GM23338 (cell line): ENCODE results near the gene CLEC11A. TPM values are rescaled to one million over a fixed set of nuclear protein-coding genes. Genes with fewer than 3 reads are reported as not detected.

Source experiments
- ATAC-seq: fragments of 200-7000 bp; cut with Tn5 transposase; 3 replicates; pipeline ENCODE4 v1.9.1; 2020
- DNase-seq: peaks from one replicate; pipeline ENCODE4 v3.0.0-alpha.2; 2015; ENCODE audit warnings: low spot score
- H2AFZ ChIP-seq: fragments of 200-600 bp; sonication (generic); 2 replicates; pipeline ENCODE4 v1.8.0; 2016; ENCODE audit warnings: antibody characterized with exemption, mild to moderate bottlenecking, moderate library complexity
- H3F3A ChIP-seq: fragments of 200-600 bp; sonication (generic); replicated peaks from 2 replicates; pipeline ENCODE4 v1.8.0; 2017; ENCODE audit warnings: antibody characterized with exemption, mixed run types, low read depth
- H3K27ac ChIP-seq: fragments of 200-600 bp; sonication (generic); 2 replicates; pipeline ENCODE4 v1.6.1; 2016; ENCODE audit warnings: low read depth
- H3K27me3 ChIP-seq: fragments of 200-600 bp; sonication (generic); 2 replicates; pipeline ENCODE4 v1.8.0; 2016; ENCODE audit warnings: mild to moderate bottlenecking, mixed run types, moderate library complexity; ENCODE audit not compliant: insufficient read depth
- H3K36me3 ChIP-seq: fragments of 200-600 bp; sonication (generic); 2 replicates; pipeline ENCODE4 v1.8.0; 2016; ENCODE audit warnings: mild to moderate bottlenecking; ENCODE audit not compliant: insufficient read depth
- H3K4me1 ChIP-seq: fragments of 200-600 bp; sonication (generic); 2 replicates; pipeline ENCODE4 v1.8.0; 2016; ENCODE audit warnings: mild to moderate bottlenecking, moderate library complexity; ENCODE audit not compliant: insufficient read depth
- H3K4me2 ChIP-seq: fragments of 200-600 bp; sonication (generic); 2 replicates; pipeline ENCODE4 v1.7.1; 2017; ENCODE audit warnings: mixed run types
- H3K4me3 ChIP-seq: fragments of 200-600 bp; sonication (generic); 2 replicates; pipeline ENCODE4 v1.6.1; 2016; ENCODE audit warnings: mixed run types
- H3K79me2 ChIP-seq: fragments of 200-600 bp; sonication (generic); replicated peaks from 2 replicates; pipeline ENCODE4 v1.8.0; 2017; ENCODE audit warnings: mild to moderate bottlenecking; ENCODE audit not compliant: insufficient read depth
- H3K9me2 ChIP-seq: fragments of 200-600 bp; sonication (generic); 2 replicates; pipeline ENCODE4 v1.8.0; 2017; ENCODE audit not compliant: insufficient read depth
- H4K20me1 ChIP-seq: fragments of 200-600 bp; sonication (generic); replicated peaks from 2 replicates; pipeline ENCODE4 v1.8.0; 2017; ENCODE audit warnings: mild to moderate bottlenecking; ENCODE audit not compliant: insufficient read depth
- H3K27ac Mint-ChIP-seq: 2 replicates; pipeline ENCODE4 v1.8.0; 2020; ENCODE audit warnings: inconsistent platforms, mild to moderate bottlenecking, moderate library complexity, mixed read lengths
- H3K27me3 Mint-ChIP-seq: 3 replicates; pipeline ENCODE4 v1.8.0; 2022; ENCODE audit warnings: low read depth, mild to moderate bottlenecking, moderate library complexity, mixed read lengths, inconsistent platforms; ENCODE audit not compliant: insufficient read depth, poor library complexity
- H3K36me3 Mint-ChIP-seq: 3 replicates; pipeline ENCODE4 v1.8.0; 2021; ENCODE audit warnings: low read depth, mild to moderate bottlenecking, inconsistent platforms, moderate library complexity, mixed read lengths
- H3K4me1 Mint-ChIP-seq: 3 replicates; pipeline ENCODE4 v1.8.0; 2020; ENCODE audit warnings: mild to moderate bottlenecking, inconsistent platforms, mixed read lengths
- H3K4me3 Mint-ChIP-seq: 3 replicates; pipeline ENCODE4 v1.8.0; 2021; ENCODE audit warnings: moderate library complexity, mild to moderate bottlenecking, inconsistent platforms, mixed read lengths
- H3K9me3 Mint-ChIP-seq: 3 replicates; pipeline ENCODE4 v1.8.0; 2020; ENCODE audit warnings: moderate library complexity, mild to moderate bottlenecking, inconsistent platforms, mixed read lengths
- CREB1 ChIP-seq: fragments of 250-450 bp; sonication (Bioruptor Pico); IDR thresholded peaks from 2 replicates; pipeline ENCODE4 v1.5.0; 2020; ENCODE audit warnings: low read depth, mild to moderate bottlenecking, moderate library complexity
- EZH2 ChIP-seq: fragments of 200-600 bp; sonication (generic); IDR thresholded peaks from one replicate; pipeline ENCODE4 v1.8.0; 2017; ENCODE audit warnings: antibody characterized with exemption, mild to moderate bottlenecking, low read depth; ENCODE audit not compliant: unreplicated experiment
- EZH2phosphoT487 ChIP-seq: fragments of 200-600 bp; sonication (generic); IDR thresholded peaks from one replicate; pipeline ENCODE4 v1.8.1; 2018; ENCODE audit warnings: antibody characterized with exemption; ENCODE audit not compliant: unreplicated experiment
- JUNB ChIP-seq: IDR thresholded peaks from one replicate; pipeline ENCODE4 v1.6.1; 2016; ENCODE audit warnings: antibody characterized with exemption; ENCODE audit not compliant: unreplicated experiment
- NANOG ChIP-seq: IDR thresholded peaks from 2 replicates; pipeline ENCODE4 v1.6.1; 2016; ENCODE audit warnings: antibody characterized with exemption, borderline replicate concordance
- POLR2AphosphoS5 ChIP-seq: IDR thresholded peaks from 2 replicates; pipeline ENCODE4 v1.6.1; 2016; ENCODE audit warnings: antibody characterized with exemption, low read depth
- REST ChIP-seq: IDR thresholded peaks from one replicate; pipeline ENCODE4 v1.6.1; 2018; ENCODE audit warnings: antibody characterized with exemption; ENCODE audit not compliant: unreplicated experiment
- STAT1 ChIP-seq: IDR thresholded peaks from one replicate; pipeline ENCODE4 v1.6.1; 2016; ENCODE audit warnings: antibody characterized with exemption; ENCODE audit not compliant: unreplicated experiment
- ZNF114 ChIP-seq: fragments of 250-450 bp; sonication (Bioruptor Pico); IDR thresholded peaks from 2 replicates; pipeline ENCODE4 v1.5.0; 2020; ENCODE audit warnings: mild to moderate bottlenecking, moderate library complexity
- ZNF331 ChIP-seq: fragments of 250-450 bp; sonication (Bioruptor Pico); IDR thresholded peaks from 2 replicates; pipeline ENCODE4 v1.5.0; 2020; ENCODE audit warnings: low read depth, mild to moderate bottlenecking, moderate library complexity
- ZNF462 ChIP-seq: fragments of 250-450 bp; sonication (Bioruptor Pico); IDR thresholded peaks from 2 replicates; pipeline ENCODE4 v1.5.0; 2020; ENCODE audit warnings: mild to moderate bottlenecking, moderate library complexity
- polyA plus RNA-seq: library from polyadenylated mRNA; unstranded; fragments of >200 nt; fragmentation: Nextera tagmentation; extraction: Ambion mirVana; gene quantifications from 2 replicates; pipeline ENCODE4 v1.2.1, GENCODE V29; 2016
- total RNA-seq: library from RNA; depleted of rRNA; stranded (reverse); fragments of >200 nt; shearing (Covaris generic); gene quantifications from 2 replicates; pipeline ENCODE4 v1.2.3, GENCODE V29; 2014
- TF ChIP-seq, protein P1 (sequence below), 2 experiments: fragments of 200-600 bp in 1 of 2; sonication (generic) in 1 of 2; conservative IDR thresholded peaks; 2 replicates each; pipeline versions ENCODE4 v1.5.1 to v1.6.1; 2016 to 2017; ENCODE audit warnings: antibody characterized with exemption in 2 of 2, low read depth in 2 of 2, mild to moderate bottlenecking in 2 of 2, moderate library complexity in 1 of 2
- TF ChIP-seq, protein P2 (sequence below): IDR thresholded peaks from 2 replicates; pipeline ENCODE4 v1.6.1; 2016; ENCODE audit warnings: antibody characterized with exemption

CLEC11A gene
- total and polyA plus RNA-seq, 2 experiments from 2014 or later, result 8.0 to 15.5 TPM

DNA sequence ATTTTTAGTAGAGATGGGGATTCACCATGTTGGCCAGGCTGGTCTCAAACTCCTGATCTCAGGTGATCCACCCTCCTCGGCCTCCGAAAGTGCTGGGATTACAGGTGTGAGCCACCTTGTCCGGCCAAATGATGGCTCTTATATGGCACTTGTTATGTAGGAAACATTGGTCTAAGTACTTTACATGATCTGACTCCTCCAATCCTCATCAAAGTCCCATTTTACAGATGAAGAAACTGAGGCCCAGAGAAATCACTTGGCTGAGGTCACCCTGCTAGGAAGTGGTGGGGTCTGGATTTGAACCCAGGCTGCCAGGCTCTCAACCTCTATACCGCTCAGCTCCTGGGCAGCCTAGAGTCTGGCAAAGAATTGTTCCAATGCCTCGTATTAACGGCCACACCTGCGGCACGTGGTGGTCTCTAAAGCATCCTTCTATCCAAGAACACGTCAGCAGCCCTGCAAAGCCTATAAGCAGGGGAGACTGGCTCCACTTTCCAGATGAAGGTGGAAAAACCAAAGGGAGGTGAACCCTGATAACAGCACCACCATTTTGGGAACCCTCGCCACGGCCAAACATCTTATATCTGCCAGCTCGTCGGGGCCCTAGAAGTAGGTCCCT is 21.7 kb upstream of the CLEC11A start:
- TF ChIP-seq NANOG, result no peak
- no peak for TF ChIP-seq STAT1
- TF ChIP-seq EZH2phosphoT487, result no peak
- TF ChIP-seq ZNF462 (CRISPR knock-in tag), result no peak
- TF ChIP-seq ZNF331 (CRISPR knock-in tag), result no peak
- no peak for TF ChIP-seq EZH2
- no peak for TF ChIP-seq POLR2AphosphoS5
- no peak for TF ChIP-seq CREB1 (CRISPR knock-in tag)
- TF ChIP-seq, protein P1, sequence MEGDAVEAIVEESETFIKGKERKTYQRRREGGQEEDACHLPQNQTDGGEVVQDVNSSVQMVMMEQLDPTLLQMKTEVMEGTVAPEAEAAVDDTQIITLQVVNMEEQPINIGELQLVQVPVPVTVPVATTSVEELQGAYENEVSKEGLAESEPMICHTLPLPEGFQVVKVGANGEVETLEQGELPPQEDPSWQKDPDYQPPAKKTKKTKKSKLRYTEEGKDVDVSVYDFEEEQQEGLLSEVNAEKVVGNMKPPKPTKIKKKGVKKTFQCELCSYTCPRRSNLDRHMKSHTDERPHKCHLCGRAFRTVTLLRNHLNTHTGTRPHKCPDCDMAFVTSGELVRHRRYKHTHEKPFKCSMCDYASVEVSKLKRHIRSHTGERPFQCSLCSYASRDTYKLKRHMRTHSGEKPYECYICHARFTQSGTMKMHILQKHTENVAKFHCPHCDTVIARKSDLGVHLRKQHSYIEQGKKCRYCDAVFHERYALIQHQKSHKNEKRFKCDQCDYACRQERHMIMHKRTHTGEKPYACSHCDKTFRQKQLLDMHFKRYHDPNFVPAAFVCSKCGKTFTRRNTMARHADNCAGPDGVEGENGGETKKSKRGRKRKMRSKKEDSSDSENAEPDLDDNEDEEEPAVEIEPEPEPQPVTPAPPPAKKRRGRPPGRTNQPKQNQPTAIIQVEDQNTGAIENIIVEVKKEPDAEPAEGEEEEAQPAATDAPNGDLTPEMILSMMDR (conservative IDR thresholded peaks at IDR 0.05; ENCODE audit: low read depth in 2 of 2), result no peak
- TF ChIP-seq ZNF114 (CRISPR knock-in tag), result no peak
- TF ChIP-seq, protein P2, sequence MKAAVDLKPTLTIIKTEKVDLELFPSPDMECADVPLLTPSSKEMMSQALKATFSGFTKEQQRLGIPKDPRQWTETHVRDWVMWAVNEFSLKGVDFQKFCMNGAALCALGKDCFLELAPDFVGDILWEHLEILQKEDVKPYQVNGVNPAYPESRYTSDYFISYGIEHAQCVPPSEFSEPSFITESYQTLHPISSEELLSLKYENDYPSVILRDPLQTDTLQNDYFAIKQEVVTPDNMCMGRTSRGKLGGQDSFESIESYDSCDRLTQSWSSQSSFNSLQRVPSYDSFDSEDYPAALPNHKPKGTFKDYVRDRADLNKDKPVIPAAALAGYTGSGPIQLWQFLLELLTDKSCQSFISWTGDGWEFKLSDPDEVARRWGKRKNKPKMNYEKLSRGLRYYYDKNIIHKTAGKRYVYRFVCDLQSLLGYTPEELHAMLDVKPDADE, result no peak
- no peak for TF ChIP-seq REST
- no peak for TF ChIP-seq JUNB
- no peak overlapping the region for H2AFZ ChIP-seq
- H3K36me3 ChIP-seq, result no peaks in the 10 kb centered on the region
- peaks cover 46% of the 10 kb centered on the region for H3K27me3 ChIP-seq
- Mint-ChIP-seq H3K27ac (no peak overlapping the region), H3K36me3 (peaks cover 53% of the 10 kb centered on the region), H3K4me1 (no peaks in the 10 kb centered on the region), H3K9me3 (peaks cover 91% of the 10 kb centered on the region), H3K4me3 (no peak overlapping the region), H3K27me3 (peaks cover 3% of the 10 kb centered on the region)
- 0 out of 2 replicates have a peak, but pooled peaks cover 2% of the 10 kb centered on the region for H3K4me1 ChIP-seq
- ATAC-seq (no peak), DNase-seq (no peak)
- H3K9me2 ChIP-seq, result no peaks in the 10 kb centered on the region
- H3K4me2 ChIP-seq, result no peak overlapping the region
- H3F3A ChIP-seq, result no peaks in the 10 kb centered on the region
- H3K4me3 ChIP-seq, result no peak overlapping the region
- no peaks in the 10 kb centered on the region for H3K79me2 ChIP-seq
- H3K27ac ChIP-seq, result no peak overlapping the region
- H4K20me1 ChIP-seq, result no peaks in the 10 kb centered on the region; the same call in 1 of the 2 replicates
